Liver (tissue), 9 donors: ENCODE measurements around the gene TUBB2A. TPM values are rescaled to one million over a fixed set of nuclear protein-coding genes. Genes with fewer than 3 reads are reported as not detected.
"Not testable (repeated sequence)": the region's sequence is repeated elsewhere in the genome, so short reads cannot be mapped to it uniquely, and the experiment has no call there.

Source experiments
- DNase-seq: peaks from one replicate; pipeline ENCODE4 v3.0.0-alpha.2; 2017; ENCODE audit warnings: low spot score
- H3K27ac ChIP-seq, 2 donors: one replicate each; pipeline ENCODE4 v1.7.0; 2013; ENCODE audit warnings: inconsistent platforms in 2 of 2, low read length in 2 of 2, control low read depth in 1 of 2, low read depth in 1 of 2, mild to moderate bottlenecking in 1 of 2
- H3K27me3 ChIP-seq, 4 donors: one replicate each; pipeline versions ENCODE4 v1.6.1 to v1.7.0; 2013; ENCODE audit warnings: low read length in 3 of 4, inconsistent platforms in 1 of 4, mild to moderate bottlenecking in 1 of 4, moderate library complexity in 1 of 4; ENCODE audit not compliant: control insufficient read depth in 4 of 4, insufficient read depth in 4 of 4
- H3K36me3 ChIP-seq, 4 donors: one replicate each; pipeline versions ENCODE4 v1.6.1 to v1.7.0; 2013; ENCODE audit warnings: low read length in 3 of 4, mild to moderate bottlenecking in 3 of 4, low read depth in 1 of 4, moderate library complexity in 1 of 4; ENCODE audit not compliant: control insufficient read depth in 4 of 4, insufficient read depth in 3 of 4
- H3K4me1 ChIP-seq, 4 donors: one replicate each; pipeline versions ENCODE4 v1.6.1 to v1.7.0; 2013; ENCODE audit warnings: low read length in 3 of 4, mild to moderate bottlenecking in 3 of 4, moderate library complexity in 1 of 4; ENCODE audit not compliant: control insufficient read depth in 4 of 4, insufficient read depth in 4 of 4
- H3K4me3 ChIP-seq, 3 donors: one replicate each; pipeline versions ENCODE4 v1.6.1 to v1.7.0; 2013; ENCODE audit warnings: low read length in 3 of 3, control low read depth in 1 of 3, low read depth in 1 of 3, mild to moderate bottlenecking in 1 of 3
- H3K9ac ChIP-seq, 2 donors: one replicate each; pipeline ENCODE4 v1.7.0; 2013; ENCODE audit warnings: low read length in 2 of 2, mild to moderate bottlenecking in 2 of 2, moderate library complexity in 2 of 2, control low read depth in 1 of 2, low read depth in 1 of 2
- H3K9me3 ChIP-seq, 4 donors: one replicate each; pipeline versions ENCODE4 v1.6.1 to v1.7.0; 2013; ENCODE audit warnings: low read length in 3 of 4; ENCODE audit not compliant: control insufficient read depth in 4 of 4
- FOXA1 ChIP-seq: IDR thresholded peaks from 2 replicates; pipeline ENCODE4 v1.6.1; 2016; ENCODE audit warnings: antibody characterized with exemption
- FOXA2 ChIP-seq: IDR thresholded peaks from 2 replicates; pipeline ENCODE4 v1.6.1; 2016; ENCODE audit warnings: antibody characterized with exemption
- GABPA ChIP-seq, 2 donors: IDR thresholded peaks in 1 of 2; conservative IDR thresholded peaks in 1 of 2; 2 replicates each; pipeline ENCODE4 v1.6.1; 2016; ENCODE audit warnings: antibody characterized with exemption in 2 of 2, mild to moderate bottlenecking in 1 of 2, moderate library complexity in 1 of 2
- JUND ChIP-seq, 2 donors: IDR thresholded peaks; 2 replicates each; pipeline ENCODE4 v1.6.1; 2016; ENCODE audit warnings: antibody characterized with exemption in 2 of 2
- NR2F2 ChIP-seq: IDR thresholded peaks from 2 replicates; pipeline ENCODE4 v1.6.1; 2016; ENCODE audit warnings: antibody characterized with exemption
- SP1 ChIP-seq: IDR thresholded peaks from 2 replicates; pipeline ENCODE4 v1.6.1; 2018; ENCODE audit warnings: antibody characterized with exemption, mild to moderate bottlenecking
- YY1 ChIP-seq: IDR thresholded peaks from 2 replicates; pipeline ENCODE4 v1.6.1; 2016; ENCODE audit warnings: antibody characterized with exemption, mild to moderate bottlenecking
- WGBS: extraction: QIAGEN DNeasy Blood & Tissue Kit; methylation state at CpG from one replicate; pipeline ENCODE4 v1.1.7; 2013; 5-methylcytosine and 5-hydroxymethylcytosine counted together
- polyA plus RNA-seq, 2 donors: library from polyadenylated mRNA; stranded (reverse) in 1 of 2; unstranded in 1 of 2; fragments of 200-250 nt in 1 of 2; fragments of >200 nt in 1 of 2; fragmentation: Nextera tagmentation in 1 of 2; extraction: Ambion mirVana in 1 of 2; gene quantifications; one replicate each; pipeline versions ENCODE4 v1.2.1 to v1.2.3, GENCODE V29; 2013 to 2015
- total RNA-seq, 2 donors: library from RNA; depleted of rRNA; stranded (reverse); fragments of >200 nt; gene quantifications; one replicate each; pipeline ENCODE4 v1.2.3, GENCODE V29; 2014
- TF ChIP-seq, protein P1 (sequence below): IDR thresholded peaks from 2 replicates; pipeline ENCODE4 v1.6.1; 2016; ENCODE audit warnings: antibody characterized with exemption, mild to moderate bottlenecking
- TF ChIP-seq, protein P2 (sequence below): IDR thresholded peaks from 2 replicates; pipeline ENCODE4 v1.6.1; 2016; ENCODE audit warnings: antibody characterized with exemption
- TF ChIP-seq, protein P3 (sequence below): fragments of 150-350 bp; IDR thresholded peaks from 2 replicates; pipeline ENCODE4 v1.5.1; 2017; ENCODE audit warnings: improper control_type of control experiment, low read depth, low read length; ENCODE audit not compliant: missing input control
- donor health status: healthy.
- donor health status: healthy.
- donor health status: healthy.
- donor health status: healthy.
- donor health status: healthy.

Gene TUBB2A
- total and polyA plus RNA-seq, 4 donors = 53.5 to 94.8 (median 88.1) TPM

DNA sequence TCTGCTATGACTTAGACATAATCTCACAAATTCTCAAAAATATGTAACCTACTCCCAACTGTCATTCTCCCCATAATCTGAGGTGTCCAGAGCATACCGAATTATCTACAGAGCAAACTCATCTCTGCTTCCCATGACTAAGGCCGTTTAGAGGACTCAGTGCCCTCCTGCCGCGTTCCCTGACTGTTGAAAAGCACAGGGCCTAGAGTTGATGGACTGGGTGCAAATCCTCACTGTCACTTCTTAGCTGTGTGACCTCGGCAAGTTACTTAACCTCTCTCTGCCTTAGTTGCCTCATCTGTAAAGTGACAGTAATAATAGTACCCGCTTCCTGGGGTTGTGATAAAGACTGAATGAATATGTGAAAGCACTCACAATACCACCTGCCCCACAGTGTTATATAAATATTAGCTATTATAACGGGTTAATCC is 4.7 kb upstream of the TUBB2A start:
- no peaks in the 10 kb centered on the region for H3K27me3 ChIP-seq
- peaks cover 0 to 13% (median 4%) of the 10 kb centered on the region in 4 donors for H3K4me1 ChIP-seq
- 71% methylated on average over 7 of the region's 7 CpGs for WGBS
- no peak overlapping the region for H3K9ac ChIP-seq
- no peaks in the 10 kb centered on the region for H3K9me3 ChIP-seq
- no peaks in the 10 kb centered on the region for H3K36me3 ChIP-seq
- peak; percentile 56 for DNase-seq
- peak overlapping the region in 1 of 3 donors; percentile 78 for H3K4me3 ChIP-seq
- TF ChIP-seq GABPA (IDR thresholded peaks at IDR 0.05 in 1 of 2, conservative IDR thresholded peaks at IDR 0.05 in 1 of 2) = no peak
- peak overlapping the region in 1 of 2 donors; percentile 75 for H3K27ac ChIP-seq

DNA sequence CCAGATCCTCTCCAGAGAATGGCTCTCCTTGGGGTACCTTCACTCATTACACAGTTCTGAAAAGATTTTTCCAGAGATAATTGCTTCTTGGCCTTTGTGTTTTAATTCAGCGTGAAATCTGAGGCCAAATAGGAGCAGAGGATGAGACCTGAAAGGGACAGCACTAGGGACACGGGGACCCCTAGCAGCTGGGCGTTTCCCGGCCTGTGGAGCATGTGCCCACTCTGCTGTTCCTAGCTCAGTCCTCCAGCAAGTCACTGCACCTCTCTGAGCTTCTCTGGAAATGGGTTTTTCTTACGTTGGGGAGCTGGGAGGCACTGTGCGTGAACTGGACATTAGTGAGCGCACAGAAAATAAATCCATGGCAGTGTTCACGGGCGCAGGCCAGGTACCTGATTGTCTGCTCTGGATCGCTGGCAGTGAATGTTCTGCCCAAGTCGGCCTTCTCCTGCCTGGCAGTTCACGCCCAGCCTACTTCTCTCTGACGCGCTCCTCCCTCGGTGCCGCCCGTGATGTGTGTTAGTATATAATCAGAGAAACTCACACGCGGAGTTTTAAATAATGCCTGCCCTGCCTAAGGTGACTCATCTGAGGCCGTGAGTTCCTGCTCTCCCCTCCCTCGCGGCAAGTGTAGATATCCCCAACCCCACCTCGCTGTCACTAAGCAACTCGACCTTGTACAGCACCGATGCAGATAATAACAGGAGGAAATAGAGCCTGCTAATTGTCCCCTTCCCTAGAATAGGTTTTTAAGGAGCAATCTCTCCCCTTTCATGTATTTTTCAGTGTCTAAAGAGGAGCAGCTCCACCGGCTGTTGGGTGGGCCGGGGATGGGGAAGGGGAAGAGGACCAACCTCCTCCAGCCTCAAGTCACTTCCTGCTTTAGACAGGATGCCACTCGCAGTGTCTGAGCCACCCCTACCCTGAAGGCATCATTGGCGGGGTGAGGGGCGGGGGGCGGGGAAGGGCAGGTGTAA is 2.7 kb upstream of the TUBB2A start:
- TF ChIP-seq GABPA (IDR thresholded peaks at IDR 0.05 in 1 of 2, conservative IDR thresholded peaks at IDR 0.05 in 1 of 2) (no peak), SP1 (no peak), YY1 (no peak), NR2F2 (no peak), FOXA1 (no peak), FOXA2 (no peak), JUND (IDR thresholded peaks at IDR 0.05) (no peak)
- TF ChIP-seq, protein P1, sequence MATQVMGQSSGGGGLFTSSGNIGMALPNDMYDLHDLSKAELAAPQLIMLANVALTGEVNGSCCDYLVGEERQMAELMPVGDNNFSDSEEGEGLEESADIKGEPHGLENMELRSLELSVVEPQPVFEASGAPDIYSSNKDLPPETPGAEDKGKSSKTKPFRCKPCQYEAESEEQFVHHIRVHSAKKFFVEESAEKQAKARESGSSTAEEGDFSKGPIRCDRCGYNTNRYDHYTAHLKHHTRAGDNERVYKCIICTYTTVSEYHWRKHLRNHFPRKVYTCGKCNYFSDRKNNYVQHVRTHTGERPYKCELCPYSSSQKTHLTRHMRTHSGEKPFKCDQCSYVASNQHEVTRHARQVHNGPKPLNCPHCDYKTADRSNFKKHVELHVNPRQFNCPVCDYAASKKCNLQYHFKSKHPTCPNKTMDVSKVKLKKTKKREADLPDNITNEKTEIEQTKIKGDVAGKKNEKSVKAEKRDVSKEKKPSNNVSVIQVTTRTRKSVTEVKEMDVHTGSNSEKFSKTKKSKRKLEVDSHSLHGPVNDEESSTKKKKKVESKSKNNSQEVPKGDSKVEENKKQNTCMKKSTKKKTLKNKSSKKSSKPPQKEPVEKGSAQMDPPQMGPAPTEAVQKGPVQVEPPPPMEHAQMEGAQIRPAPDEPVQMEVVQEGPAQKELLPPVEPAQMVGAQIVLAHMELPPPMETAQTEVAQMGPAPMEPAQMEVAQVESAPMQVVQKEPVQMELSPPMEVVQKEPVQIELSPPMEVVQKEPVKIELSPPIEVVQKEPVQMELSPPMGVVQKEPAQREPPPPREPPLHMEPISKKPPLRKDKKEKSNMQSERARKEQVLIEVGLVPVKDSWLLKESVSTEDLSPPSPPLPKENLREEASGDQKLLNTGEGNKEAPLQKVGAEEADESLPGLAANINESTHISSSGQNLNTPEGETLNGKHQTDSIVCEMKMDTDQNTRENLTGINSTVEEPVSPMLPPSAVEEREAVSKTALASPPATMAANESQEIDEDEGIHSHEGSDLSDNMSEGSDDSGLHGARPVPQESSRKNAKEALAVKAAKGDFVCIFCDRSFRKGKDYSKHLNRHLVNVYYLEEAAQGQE = no peak
- TF ChIP-seq, protein P2, sequence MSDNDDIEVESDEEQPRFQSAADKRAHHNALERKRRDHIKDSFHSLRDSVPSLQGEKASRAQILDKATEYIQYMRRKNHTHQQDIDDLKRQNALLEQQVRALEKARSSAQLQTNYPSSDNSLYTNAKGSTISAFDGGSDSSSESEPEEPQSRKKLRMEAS = no peak
- TF ChIP-seq, protein P3, sequence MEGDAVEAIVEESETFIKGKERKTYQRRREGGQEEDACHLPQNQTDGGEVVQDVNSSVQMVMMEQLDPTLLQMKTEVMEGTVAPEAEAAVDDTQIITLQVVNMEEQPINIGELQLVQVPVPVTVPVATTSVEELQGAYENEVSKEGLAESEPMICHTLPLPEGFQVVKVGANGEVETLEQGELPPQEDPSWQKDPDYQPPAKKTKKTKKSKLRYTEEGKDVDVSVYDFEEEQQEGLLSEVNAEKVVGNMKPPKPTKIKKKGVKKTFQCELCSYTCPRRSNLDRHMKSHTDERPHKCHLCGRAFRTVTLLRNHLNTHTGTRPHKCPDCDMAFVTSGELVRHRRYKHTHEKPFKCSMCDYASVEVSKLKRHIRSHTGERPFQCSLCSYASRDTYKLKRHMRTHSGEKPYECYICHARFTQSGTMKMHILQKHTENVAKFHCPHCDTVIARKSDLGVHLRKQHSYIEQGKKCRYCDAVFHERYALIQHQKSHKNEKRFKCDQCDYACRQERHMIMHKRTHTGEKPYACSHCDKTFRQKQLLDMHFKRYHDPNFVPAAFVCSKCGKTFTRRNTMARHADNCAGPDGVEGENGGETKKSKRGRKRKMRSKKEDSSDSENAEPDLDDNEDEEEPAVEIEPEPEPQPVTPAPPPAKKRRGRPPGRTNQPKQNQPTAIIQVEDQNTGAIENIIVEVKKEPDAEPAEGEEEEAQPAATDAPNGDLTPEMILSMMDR = no peak
- H3K27me3 ChIP-seq = no peaks in the 10 kb centered on the region
- H3K4me1 ChIP-seq = peaks cover 0 to 27% (median 14%) of the 10 kb centered on the region in 4 donors
- H3K4me3 ChIP-seq = no peak overlapping the region
- no peak overlapping the region for H3K27ac ChIP-seq
- H3K36me3 ChIP-seq = peaks cover 0 to under 1% (median 0%) of the 10 kb centered on the region in 4 donors
- no peaks in the 10 kb centered on the region for H3K9me3 ChIP-seq
- 75% methylated on average over 31 of the region's 31 CpGs for WGBS
- no peak overlapping the region for H3K9ac ChIP-seq
- DNase-seq = peak; percentile 58

DNA sequence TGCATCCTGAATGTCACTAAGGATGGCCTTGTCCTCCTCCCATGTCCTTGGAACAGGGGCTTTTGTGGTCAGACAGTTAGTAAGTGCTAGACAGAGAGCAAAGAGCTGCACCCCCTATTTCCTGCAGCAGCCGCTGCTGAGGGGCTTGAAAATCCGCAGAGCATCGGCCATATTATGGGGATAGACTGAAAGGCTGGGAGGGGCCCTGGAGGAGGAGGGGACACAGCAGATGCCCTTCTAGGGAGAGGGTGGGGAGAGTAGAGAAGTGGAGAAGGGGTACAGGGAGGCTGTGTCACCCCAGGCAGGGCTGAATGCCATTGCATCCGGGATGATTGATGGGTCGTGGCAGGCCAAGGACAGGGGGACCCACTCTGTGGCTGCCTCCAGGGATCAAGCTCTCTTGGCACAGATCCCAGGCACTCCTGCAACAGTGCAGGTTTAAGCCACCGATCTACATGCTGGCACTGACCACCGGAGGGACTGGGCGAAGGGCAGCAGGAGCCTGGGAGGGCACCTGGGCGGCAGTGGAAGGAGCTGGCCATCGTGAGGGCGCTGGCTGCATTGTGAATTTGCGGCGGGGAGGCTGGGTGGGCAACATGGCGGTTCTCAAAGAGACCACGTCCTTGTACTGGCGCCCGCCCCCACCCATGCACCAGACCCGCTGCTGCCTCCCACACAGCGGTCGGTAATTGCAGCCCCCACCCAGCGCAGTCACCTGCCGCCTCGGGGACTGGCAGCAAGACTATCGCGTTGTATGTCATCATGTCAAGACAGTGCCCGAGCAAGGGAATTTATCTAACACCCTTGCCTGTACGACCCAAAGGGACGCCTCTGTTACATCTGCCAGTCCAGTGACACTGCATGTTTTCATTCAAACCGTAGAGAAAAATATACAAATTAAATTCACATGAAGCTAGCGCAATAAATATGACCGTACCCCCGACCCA is 887 bp downstream of the TUBB2A start:
- not testable (repeated sequence) for DNase-seq, H3K27me3 ChIP-seq, H3K9me3 ChIP-seq
- WGBS = 12% methylated on average over 29 of the region's 32 CpGs
- H3K9ac ChIP-seq = peak overlapping the region; percentile 15 to 64
- peaks cover 0 to 22% (median 11%) of the 10 kb centered on the region in 4 donors for H3K4me1 ChIP-seq
- H3K36me3 ChIP-seq = peaks cover 0 to 16% (median 2%) of the 10 kb centered on the region in 4 donors
- H3K27ac ChIP-seq = peak overlapping the region; percentile 64 to 82
- peak overlapping the region; percentile 52 to 100 (median 95) for H3K4me3 ChIP-seq

DNA sequence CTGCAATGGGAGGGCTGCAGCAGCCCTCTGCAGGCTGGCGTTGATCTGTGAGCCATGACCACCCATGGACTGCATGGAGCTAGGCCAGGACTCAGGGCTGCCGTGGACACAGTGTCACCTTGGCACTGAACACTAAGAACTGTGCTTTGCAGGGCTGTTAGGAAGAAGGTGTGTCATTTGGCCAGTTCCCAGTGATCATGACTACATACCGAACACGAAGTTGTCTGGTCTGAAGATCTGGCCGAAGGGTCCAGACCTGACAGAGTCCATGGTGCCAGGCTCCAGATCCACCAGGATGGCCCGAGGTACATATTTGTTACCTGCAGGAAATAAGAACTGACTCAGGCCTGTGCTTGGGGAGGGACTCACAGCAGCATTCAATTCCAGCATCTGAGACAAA is 1.9 kb downstream of the TUBB2A start:
- Histone ChIP-seq H3K36me3 (peaks cover 0 to 19% (median 2%) of the 10 kb centered on the region in 4 donors), H3K4me1 (peaks cover 0 to 26% (median 12%) of the 10 kb centered on the region in 4 donors), H3K27ac (peak overlapping the region in 1 of 2 donors; percentile 31)
- 32% methylated on average over 6 of the region's 6 CpGs for WGBS
- H3K27me3 ChIP-seq, H3K4me3 ChIP-seq, H3K9ac ChIP-seq, DNase-seq, H3K9me3 ChIP-seq: not testable (repeated sequence)
